Activated T-cell treated with anti-CD3 and anti-CD28 coated beads, Interleukin-2, amount 50 U/mL, for 72 hours (primary cell): ENCODE results near the gene DNAAF8. TPM values are rescaled to one million over a fixed set of nuclear protein-coding genes. Genes with fewer than 3 reads are reported as not detected.

Experiments
- ATAC-seq, 2 donors: fragments of 150-1000 bp; cut with Tn5 transposase; replicated peaks in 1 of 2; 2 replicates each; pipeline ENCODE4 v1.10.0; 2021; ENCODE audit warnings: moderate library complexity in 2 of 2, mild to moderate bottlenecking in 1 of 2
- DNase-seq, 2 donors: peaks; one replicate each; pipeline ENCODE4 v3.0.0; 2021 to 2022; ENCODE audit warnings: mixed read lengths in 1 of 2
- H3K27ac Mint-ChIP-seq: one replicate; pipeline ENCODE4 v1.8.0; 2022; ENCODE audit warnings: mild to moderate bottlenecking, moderate library complexity, mixed read lengths
- H3K27me3 Mint-ChIP-seq: one replicate; pipeline ENCODE4 v1.8.0; 2022; ENCODE audit warnings: low read depth, mixed read lengths
- H3K36me3 Mint-ChIP-seq, 2 donors: one replicate each; pipeline ENCODE4 v1.8.0; 2022; ENCODE audit warnings: mixed read lengths in 2 of 2, mild to moderate bottlenecking in 1 of 2; ENCODE audit not compliant: insufficient read depth in 2 of 2
- H3K4me1 Mint-ChIP-seq: one replicate; pipeline ENCODE4 v1.8.0; 2022; ENCODE audit warnings: low read depth, mixed read lengths
- H3K4me3 Mint-ChIP-seq, 2 donors: one replicate each; pipeline ENCODE4 v1.8.0; 2022; ENCODE audit warnings: mild to moderate bottlenecking in 2 of 2, mixed read lengths in 2 of 2, moderate library complexity in 2 of 2
- H3K9me3 Mint-ChIP-seq, 2 donors: one replicate each; pipeline ENCODE4 v1.8.0; 2022; ENCODE audit warnings: mixed read lengths in 2 of 2
- total RNA-seq, 2 donors: library from RNA; stranded (reverse); gene quantifications; one replicate each; pipeline ENCODE4 v1.2.3, GENCODE V29; 2022

The DNAAF8 gene
- total RNA-seq, 2 donors from 2014 or later: 0.48 TPM; not detected in 1

DNA sequence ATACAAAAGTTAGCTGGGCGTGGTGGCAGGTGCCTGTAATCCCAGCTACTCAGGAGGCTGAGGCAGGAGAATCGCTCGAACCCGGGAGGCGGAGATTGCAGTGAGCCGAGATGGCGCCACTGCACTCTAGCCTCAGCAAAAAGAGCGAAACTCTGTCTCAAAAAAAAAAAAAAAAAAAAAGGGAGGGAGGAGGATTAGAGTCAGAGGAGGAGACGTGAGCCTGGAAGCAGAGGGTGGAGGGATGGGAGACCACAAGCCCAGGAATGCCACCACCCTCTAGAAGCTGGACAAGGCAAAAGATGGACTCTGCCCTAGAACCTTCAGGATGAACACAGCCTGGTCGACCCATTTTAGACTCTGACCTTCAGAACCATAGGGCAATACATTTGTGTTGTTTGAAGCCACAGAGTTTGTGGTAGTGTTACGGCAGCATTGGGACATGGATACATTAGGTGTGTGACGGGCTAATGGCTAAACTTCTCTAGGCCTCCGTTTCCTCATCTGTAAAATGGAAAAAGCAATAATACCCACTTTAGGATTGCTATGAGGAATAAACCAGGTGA, 58.7 kb downstream of the DNAAF8 start:
- Mint-ChIP-seq H3K27me3 (no peaks in the 10 kb centered on the region), H3K27ac (no peak overlapping the region), H3K4me3 (no peak overlapping the region), H3K36me3 (no peaks in the 10 kb centered on the region), H3K4me1 (peaks cover 6% of the 10 kb centered on the region), H3K9me3 (no peaks in the 10 kb centered on the region)
- ATAC-seq (no peak), DNase-seq (no peak)

DNA sequence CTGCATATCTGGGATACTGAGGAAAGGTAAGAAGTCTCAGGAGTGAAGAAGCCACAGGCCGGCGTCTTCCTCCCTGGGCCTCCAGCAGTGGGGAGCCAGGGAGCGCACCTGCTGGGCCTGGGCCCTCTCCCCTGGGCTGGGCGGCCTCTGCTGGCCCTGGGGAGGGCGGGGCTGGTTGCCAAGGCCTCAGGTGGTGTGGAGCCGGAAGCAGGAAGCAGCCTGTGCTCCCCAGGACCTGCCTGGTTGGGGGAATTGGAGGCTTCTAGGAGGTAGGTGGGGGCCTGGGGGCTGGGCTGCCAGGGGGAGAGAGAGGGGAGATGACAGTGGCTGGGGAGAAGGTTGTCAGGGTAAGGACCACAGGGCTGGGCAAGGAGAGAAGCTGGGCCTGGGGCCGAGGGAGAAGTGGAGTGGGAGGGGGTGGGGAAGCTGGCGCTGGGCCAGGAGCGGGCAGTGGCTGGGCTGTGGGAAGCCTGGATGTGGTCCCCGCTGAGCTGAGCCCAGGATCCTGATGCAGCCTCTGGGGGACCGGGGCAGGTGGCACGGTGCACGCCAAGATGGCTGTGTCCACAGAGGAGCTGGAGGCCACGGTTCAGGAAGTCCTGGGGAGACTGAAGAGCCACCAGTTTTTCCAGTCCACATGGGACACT, 61.0 kb downstream of the DNAAF8 start, which contains the start of gene SMIM22:
Gene SMIM22 (plus strand): TSS at position 189 of the 647 bp plus-strand sequence. CDS start 366 bp downstream, at position 555.
- ATAC-seq (no peak), DNase-seq (no peak)
- Mint-ChIP-seq H3K4me3 (no peak within 1 kb of the TSS), H3K27me3 (no peaks in the 10 kb centered on the region), H3K36me3 (no peaks in the 10 kb centered on the region), H3K4me1 (peaks cover 6% of the 10 kb centered on the region), H3K9me3 (no peaks in the 10 kb centered on the region), H3K27ac (no peak within 1 kb of the TSS)

DNA sequence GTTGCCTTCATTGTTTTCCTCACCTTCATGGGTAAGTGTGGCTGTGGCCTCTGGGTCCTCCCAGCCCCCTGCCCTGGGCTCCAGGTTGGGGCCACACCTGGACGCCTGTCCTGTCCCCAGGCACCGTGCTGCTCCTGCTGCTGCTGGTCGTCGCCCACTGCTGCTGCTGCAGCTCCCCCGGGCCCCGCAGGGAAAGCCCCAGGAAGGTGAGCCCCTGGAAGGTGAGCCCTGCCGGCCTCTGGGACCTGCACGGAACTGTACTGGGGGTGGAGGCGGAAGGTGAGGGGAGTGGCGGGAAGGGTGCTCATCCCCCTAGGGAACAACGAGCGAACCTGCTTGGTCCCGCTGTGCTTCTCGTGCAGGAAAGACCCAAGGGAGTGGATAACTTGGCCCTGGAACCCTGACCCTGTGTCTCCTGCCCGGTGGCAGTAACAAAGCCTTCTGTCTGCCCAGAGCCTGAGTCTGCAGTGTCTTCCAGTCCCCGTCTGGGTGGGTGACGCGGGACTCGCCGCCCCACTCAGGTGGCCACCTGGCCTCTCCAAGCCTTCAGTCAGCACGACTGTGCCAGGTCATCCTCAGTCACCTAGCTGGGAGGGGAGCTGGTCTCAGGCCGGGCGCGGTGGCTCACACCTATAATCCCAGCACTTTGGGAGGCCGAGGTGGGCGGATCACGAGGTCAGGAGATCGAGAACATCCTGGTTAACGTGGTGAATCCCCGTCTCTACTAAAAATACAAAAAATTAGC, 61.7 kb downstream of the DNAAF8 start:
- Mint-ChIP-seq H3K27me3 (no peaks in the 10 kb centered on the region), H3K36me3 (no peaks in the 10 kb centered on the region), H3K9me3 (no peaks in the 10 kb centered on the region), H3K27ac (no peak overlapping the region), H3K4me3 (no peak overlapping the region), H3K4me1 (peaks cover 2% of the 10 kb centered on the region)
- no peak for ATAC-seq
- no peak for DNase-seq

GRCh38 chr16:4796982-4797804, 62.9 kb downstream of the DNAAF8 start:
- Mint-ChIP-seq H3K9me3 (no peaks in the 10 kb centered on the region), H3K36me3 (no peaks in the 10 kb centered on the region), H3K27me3 (no peaks in the 10 kb centered on the region), H3K4me1 (no peaks in the 10 kb centered on the region), H3K27ac (no peak overlapping the region), H3K4me3 (no peak overlapping the region)
- ATAC-seq (no peak), DNase-seq (no peak)

GRCh38 chr16:4797805-4798252, 63.5 kb downstream of the DNAAF8 start:
- no peaks in the 10 kb centered on the region for H3K9me3 Mint-ChIP-seq
- no peaks in the 10 kb centered on the region for H3K36me3 Mint-ChIP-seq
- H3K4me3 Mint-ChIP-seq: no peak overlapping the region
- ATAC-seq (no peak), DNase-seq (no peak)
- H3K4me1 Mint-ChIP-seq: no peaks in the 10 kb centered on the region
- H3K27me3 Mint-ChIP-seq: no peaks in the 10 kb centered on the region
- H3K27ac Mint-ChIP-seq: no peak overlapping the region

- Mint-ChIP-seq H3K27me3 (no peaks in the 10 kb centered on the region), H3K27ac (no peak overlapping the region), H3K9me3 (no peaks in the 10 kb centered on the region)
These were observed 64.1 kb downstream of the DNAAF8 start for GRCh38 chr16:4798456-4798855.

More at GRCh38 chr16:4798456-4798855, 64.1 kb downstream of the DNAAF8 start:
- ATAC-seq: no peak
- H3K4me1 Mint-ChIP-seq: peaks cover 6% of the 10 kb centered on the region
- DNase-seq: no peak
- no peaks in the 10 kb centered on the region for H3K36me3 Mint-ChIP-seq
- H3K4me3 Mint-ChIP-seq: no peak overlapping the region

Other genes with a start within 250 kb of the DNAAF8 start
- 10 to 100 TPM; 45.4 to 53.1 TPM for gene CDIP1, start 195.8 kb upstream of the DNAAF8 start, total RNA-seq
- gene C16orf96, start 178.2 kb upstream of the DNAAF8 start, total RNA-seq: under 1 TPM; 0.51 to 0.55 TPM
- gene UBALD1, start 119.6 kb upstream of the DNAAF8 start, total RNA-seq: 10 to 100 TPM; 17.2 to 18.4 TPM
- gene MGRN1, start 109.7 kb upstream of the DNAAF8 start, total RNA-seq: 100 to 1,000 TPM; 107 to 116 TPM
- gene NUDT16L1, start 41.0 kb upstream of the DNAAF8 start, total RNA-seq: 10 to 100 TPM; 22.8 to 28.0 TPM
- gene ANKS3, start 266 bp upstream of the DNAAF8 start, total RNA-seq: 10 to 100 TPM; 18.0 to 20.6 TPM
- gene ZNF500, start 32.6 kb downstream of the DNAAF8 start, total RNA-seq: 10 to 100 TPM; 14.1 TPM
- not detected for gene SEPTIN12, start 53.8 kb downstream of the DNAAF8 start, total RNA-seq
- not detected for gene SMIM22, start 60.8 kb downstream of the DNAAF8 start, total RNA-seq
- 1 to 10 TPM; 3.7 to 7.4 TPM for gene ROGDI, start 68.1 kb downstream of the DNAAF8 start, total RNA-seq
- 10 to 100 TPM; 54.9 to 63.6 TPM for gene GLYR1, start 112.8 kb downstream of the DNAAF8 start, total RNA-seq
- gene UBN1, start 112.9 kb downstream of the DNAAF8 start, total RNA-seq: 10 to 100 TPM; 32.0 to 36.0 TPM
- gene PPL, start 202.6 kb downstream of the DNAAF8 start, total RNA-seq: under 1 TPM; 0.09 to 0.22 TPM
- gene SEC14L5, start 223.8 kb downstream of the DNAAF8 start, total RNA-seq: under 1 TPM in 1 of 2 donors, not detected in 1; 0.02 TPM